ENCODE data around the gene COL20A1.

COL20A1 gene

GRCh38 chr20:63347081-63347741 lies 54.2 kb downstream of the COL20A1 start:
- DNase-seq (ENCODE audit: low read depth in 2 of 2, low spot score in 1 of 2) = no peak

GRCh38 chr20:63347950-63348827 lies 55.2 kb downstream of the COL20A1 start:
- DNase-seq (ENCODE audit: low read depth in 2 of 2, low spot score in 1 of 2) = no peak

GRCh38 chr20:63348828-63349515 lies 56.0 kb downstream of the COL20A1 start:
- DNase-seq (ENCODE audit: low read depth in 2 of 2, low spot score in 1 of 2) = no peak

- DNase-seq (ENCODE audit: low read depth in 2 of 2, low spot score in 1 of 2) = no peak
These were observed 56.5 kb downstream of the COL20A1 start for GRCh38 chr20:63349516-63349895.

- no peak for DNase-seq (ENCODE audit: low read depth in 2 of 2, low spot score in 1 of 2)
These were observed 57.2 kb downstream of the COL20A1 start for GRCh38 chr20:63350196-63350595.

GRCh38 chr20:63350597-63351325 lies 57.8 kb downstream of the COL20A1 start:
- DNase-seq (ENCODE audit: low read depth in 2 of 2, low spot score in 1 of 2) = no peak

GRCh38 chr20:63351326-63351700 lies 58.3 kb downstream of the COL20A1 start:
- no peak for DNase-seq (ENCODE audit: low read depth in 2 of 2, low spot score in 1 of 2)

- no peak for DNase-seq (ENCODE audit: low read depth in 2 of 2, low spot score in 1 of 2)
These were observed 59.0 kb downstream of the COL20A1 start for GRCh38 chr20:63351811-63352591.

- DNase-seq (ENCODE audit: low read depth in 2 of 2, low spot score in 1 of 2) = no peak
These were observed 59.8 kb downstream of the COL20A1 start for GRCh38 chr20:63352811-63353221.

- DNase-seq (ENCODE audit: low read depth in 2 of 2, low spot score in 1 of 2) = no peak
These were observed 61.8 kb downstream of the COL20A1 start for GRCh38 chr20:63354636-63355350.

GRCh38 chr20:63355781-63356295 lies 62.9 kb downstream of the COL20A1 start:
- DNase-seq (ENCODE audit: low read depth in 2 of 2, low spot score in 1 of 2) = no peak

- DNase-seq (ENCODE audit: low read depth in 2 of 2, low spot score in 1 of 2) = no peak
These were observed 63.5 kb downstream of the COL20A1 start for GRCh38 chr20:63356511-63356910.

GRCh38 chr20:63356931-63357879 lies 64.2 kb downstream of the COL20A1 start:
- DNase-seq (ENCODE audit: low read depth in 2 of 2, low spot score in 1 of 2) = no peak

- DNase-seq (ENCODE audit: low read depth in 2 of 2, low spot score in 1 of 2) = no peak
These were observed 65.2 kb downstream of the COL20A1 start for GRCh38 chr20:63357921-63358905.

GRCh38 chr20:63359164-63359934 lies 66.4 kb downstream of the COL20A1 start:
- no peak for DNase-seq (ENCODE audit: low read depth in 2 of 2, low spot score in 1 of 2)

All from stimulated activated CD8-positive, alpha-beta memory T cell treated with anti-CD3 and anti-CD28 coated beads, Interleukin-4, amount 100 ng/mL, for 4 hours (primary cell).